Subcutaneous abdominal adipose tissue (tissue), 5 donors: Measurements from ENCODE around the gene LAMB1.
A peak's percentile ranks its signal among the peaks of the same experiment; 100 is the strongest.

Source experiments
- H3K27ac ChIP-seq: one replicate; pipeline ENCODE4 v1.7.0; 2013; ENCODE audit warnings: low read depth, mild to moderate bottlenecking, inconsistent platforms, low read length, moderate library complexity
- H3K27me3 ChIP-seq, 5 donors: one replicate each; pipeline ENCODE4 v1.7.0; 2013; ENCODE audit warnings: low read length in 5 of 5, inconsistent platforms in 1 of 5; ENCODE audit not compliant: control insufficient read depth in 5 of 5, insufficient read depth in 4 of 5
- H3K36me3 ChIP-seq, 5 donors: one replicate each; pipeline ENCODE4 v1.7.0; 2013; ENCODE audit warnings: low read length in 5 of 5; ENCODE audit not compliant: control insufficient read depth in 5 of 5, insufficient read depth in 5 of 5
- H3K4me1 ChIP-seq, 5 donors: one replicate each; pipeline ENCODE4 v1.7.0; 2013; ENCODE audit warnings: low read length in 5 of 5, mild to moderate bottlenecking in 3 of 5, moderate library complexity in 1 of 5; ENCODE audit not compliant: control insufficient read depth in 5 of 5, insufficient read depth in 5 of 5
- H3K4me3 ChIP-seq, 5 donors: one replicate each; pipeline ENCODE4 v1.7.0; 2013; ENCODE audit warnings: low read length in 5 of 5, low read depth in 1 of 5
- H3K9ac ChIP-seq, 5 donors: one replicate each; pipeline ENCODE4 v1.7.0; 2013; ENCODE audit warnings: low read length in 5 of 5, mild to moderate bottlenecking in 4 of 5, moderate library complexity in 3 of 5
- H3K9me3 ChIP-seq, 5 donors: one replicate each; pipeline ENCODE4 v1.7.0; 2013; ENCODE audit warnings: low read length in 5 of 5; ENCODE audit not compliant: control insufficient read depth in 5 of 5
- donor health status: healthy.
- donor health status: healthy.
- donor health status: healthy.
- donor health status: healthy.
- donor health status: healthy.

LAMB1 gene

DNA sequence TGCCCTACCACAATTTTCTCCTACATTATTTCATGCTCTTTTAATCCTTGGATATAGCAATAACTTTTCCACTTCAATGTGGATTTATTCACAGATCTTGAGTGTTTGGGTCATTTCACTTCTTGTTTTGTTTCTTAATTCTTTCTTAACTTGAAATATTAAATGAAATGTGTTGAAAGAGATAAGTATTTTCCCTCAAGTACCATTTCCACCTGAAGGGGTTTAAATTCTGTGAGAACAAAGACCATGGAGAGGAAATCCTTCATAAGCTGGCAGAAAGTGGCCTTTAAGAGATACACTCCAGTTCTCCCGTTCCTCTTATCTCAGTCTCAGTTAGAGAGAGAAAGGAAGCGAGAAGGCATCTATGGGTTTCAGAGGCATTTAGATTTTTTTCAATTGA, 126.0 kb downstream of the LAMB1 start:
- Histone ChIP-seq H3K36me3 (no peaks in the 10 kb centered on the region), H3K4me1 (peaks cover 0 to 17% (median 3%) of the 10 kb centered on the region in 5 donors), H3K9me3 (no peaks in the 10 kb centered on the region), H3K27me3 (no peaks in the 10 kb centered on the region), H3K27ac (no peak overlapping the region), H3K9ac (no peak overlapping the region), H3K4me3 (no peak overlapping the region)

GRCh38 chr7:107874605-107875446, 128.1 kb downstream of the LAMB1 start:
- Histone ChIP-seq H3K36me3 (no peaks in the 10 kb centered on the region), H3K9me3 (no peaks in the 10 kb centered on the region), H3K27me3 (peaks cover 0 to 2% (median 0%) of the 10 kb centered on the region in 5 donors), H3K4me3 (no peak overlapping the region), H3K9ac (peak overlapping the region in 1 of 5 donors; percentile 40), H3K4me1 (peaks cover 0 to 11% (median 0%) of the 10 kb centered on the region in 5 donors), H3K27ac (no peak overlapping the region)

- no peak overlapping the region for H3K27ac ChIP-seq
- no peaks in the 10 kb centered on the region for H3K9me3 ChIP-seq
- H3K4me1 ChIP-seq: peaks cover 0 to 7% (median 0%) of the 10 kb centered on the region in 5 donors
- peaks cover 0 to 2% (median 0%) of the 10 kb centered on the region in 5 donors for H3K27me3 ChIP-seq
- no peak overlapping the region for H3K9ac ChIP-seq
- no peaks in the 10 kb centered on the region for H3K36me3 ChIP-seq
- H3K4me3 ChIP-seq: no peak overlapping the region
Observed at GRCh38 chr7:107874111-107874510, 128.8 kb downstream of the LAMB1 start.
